HG02588 (cell line): Measurements from ENCODE around the gene WNK2.

Source experiments
- ATAC-seq: cut with Tn5 transposase; IDR thresholded peaks from one replicate; pipeline ENCODE4 v1.9.1; 2021; ENCODE audit warnings: mild to moderate bottlenecking, moderate library complexity; ENCODE audit not compliant: unreplicated experiment

WNK2 gene

GRCh38 chr9:93212409-93212808 is 28.5 kb downstream of the WNK2 start:
- no peak for ATAC-seq

- ATAC-seq = no peak
Observed at GRCh38 chr9:93216073-93216365, 32.1 kb downstream of the WNK2 start.

- ATAC-seq = no peak
Observed at GRCh38 chr9:93217706-93218105, 33.8 kb downstream of the WNK2 start.

GRCh38 chr9:93218161-93218560 is 34.2 kb downstream of the WNK2 start:
- no peak for ATAC-seq

GRCh38 chr9:93218671-93219420 is 34.9 kb downstream of the WNK2 start:
- no peak for ATAC-seq

GRCh38 chr9:93219692-93220091 is 35.8 kb downstream of the WNK2 start:
- ATAC-seq = no peak

- no peak for ATAC-seq
Observed at GRCh38 chr9:93220627-93221026, 36.7 kb downstream of the WNK2 start.

- ATAC-seq = no peak
Observed at GRCh38 chr9:93221044-93221443, 37.1 kb downstream of the WNK2 start.

- no peak for ATAC-seq
Observed at GRCh38 chr9:93222890-93223259, 38.9 kb downstream of the WNK2 start.

GRCh38 chr9:93223260-93224180 is 39.6 kb downstream of the WNK2 start:
- no peak for ATAC-seq

- ATAC-seq = no peak
Observed at GRCh38 chr9:93224591-93224990, 40.7 kb downstream of the WNK2 start.

GRCh38 chr9:93225417-93225816 is 41.5 kb downstream of the WNK2 start:
- no peak for ATAC-seq

GRCh38 chr9:93225892-93226291 is 42.0 kb downstream of the WNK2 start:
- no peak for ATAC-seq

- ATAC-seq = no peak
Observed at GRCh38 chr9:93226819-93227218, 42.9 kb downstream of the WNK2 start.

- no peak for ATAC-seq
Observed at GRCh38 chr9:93228030-93228429, 44.1 kb downstream of the WNK2 start.

GRCh38 chr9:93228453-93228852 is 44.5 kb downstream of the WNK2 start:
- no peak for ATAC-seq

- no peak for ATAC-seq
Observed at GRCh38 chr9:93229636-93230035, 45.7 kb downstream of the WNK2 start.

GRCh38 chr9:93230185-93230584 is 46.2 kb downstream of the WNK2 start:
- ATAC-seq = no peak

- no peak for ATAC-seq
Observed at GRCh38 chr9:93230601-93231000, 46.7 kb downstream of the WNK2 start.

GRCh38 chr9:93231121-93231694 is 47.3 kb downstream of the WNK2 start:
- ATAC-seq = no peak

GRCh38 chr9:93231716-93232115 is 47.8 kb downstream of the WNK2 start:
- ATAC-seq = no peak

- ATAC-seq = no peak
Observed at GRCh38 chr9:93232388-93232960, 48.5 kb downstream of the WNK2 start.
